Transverse colon (tissue), 4 donors: ENCODE measurements around the gene CABLES2.

Experiments
- EP300 ChIP-seq: sonication (generic); formaldehyde crosslinking; IDR thresholded peaks from one replicate; pipeline ENCODE4 v1.6.1; 2017; ENCODE audit warnings: antibody characterized with exemption, low read depth
- POLR2A ChIP-seq: fragments of 450-650 bp; IDR thresholded peaks from one replicate; pipeline ENCODE4 v1.6.1; 2016; ENCODE audit warnings: antibody characterized with exemption, mild to moderate bottlenecking, moderate library complexity
- POLR2AphosphoS5 ChIP-seq, 3 donors: sonication (generic); formaldehyde crosslinking; IDR thresholded peaks; one replicate each; pipeline ENCODE4 v1.6.1; 2016; ENCODE audit warnings: antibody characterized with exemption in 3 of 3
- TF ChIP-seq, protein P1 (sequence below), 5 experiments: fragments of 200-600 bp in 3 of 5; fragments of 450-650 bp in 2 of 5; sonication (generic) in 3 of 5; IDR thresholded peaks; 1 replicate in 2 of 5; 2 replicates in 3 of 5; pipeline ENCODE4 v1.5.1; 2016 to 2017; ENCODE audit warnings: antibody characterized with exemption in 5 of 5, inconsistent platforms in 3 of 5, mild to moderate bottlenecking in 2 of 5, moderate library complexity in 1 of 5

DNA sequence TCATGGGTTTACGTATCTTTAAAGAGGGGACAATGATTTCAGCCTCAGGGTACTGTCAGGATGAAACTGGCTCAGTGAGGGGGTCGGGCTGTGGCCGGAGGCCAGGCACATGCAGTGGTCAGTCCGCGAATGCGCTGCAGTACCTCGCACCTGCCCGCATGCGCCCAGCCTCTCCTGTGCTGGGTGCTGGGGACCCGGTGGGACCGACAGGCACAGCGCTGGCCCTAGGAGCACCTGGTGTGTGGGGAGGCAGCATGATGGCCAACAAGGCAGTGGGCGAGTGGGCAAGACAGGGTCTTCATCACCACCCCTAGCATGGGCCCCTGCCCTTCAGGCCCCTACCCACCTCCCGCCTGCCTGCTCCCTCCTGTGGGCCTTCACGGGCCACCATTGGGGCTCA, 970 bp upstream of the CABLES2 start:
- TF ChIP-seq, protein P1, sequence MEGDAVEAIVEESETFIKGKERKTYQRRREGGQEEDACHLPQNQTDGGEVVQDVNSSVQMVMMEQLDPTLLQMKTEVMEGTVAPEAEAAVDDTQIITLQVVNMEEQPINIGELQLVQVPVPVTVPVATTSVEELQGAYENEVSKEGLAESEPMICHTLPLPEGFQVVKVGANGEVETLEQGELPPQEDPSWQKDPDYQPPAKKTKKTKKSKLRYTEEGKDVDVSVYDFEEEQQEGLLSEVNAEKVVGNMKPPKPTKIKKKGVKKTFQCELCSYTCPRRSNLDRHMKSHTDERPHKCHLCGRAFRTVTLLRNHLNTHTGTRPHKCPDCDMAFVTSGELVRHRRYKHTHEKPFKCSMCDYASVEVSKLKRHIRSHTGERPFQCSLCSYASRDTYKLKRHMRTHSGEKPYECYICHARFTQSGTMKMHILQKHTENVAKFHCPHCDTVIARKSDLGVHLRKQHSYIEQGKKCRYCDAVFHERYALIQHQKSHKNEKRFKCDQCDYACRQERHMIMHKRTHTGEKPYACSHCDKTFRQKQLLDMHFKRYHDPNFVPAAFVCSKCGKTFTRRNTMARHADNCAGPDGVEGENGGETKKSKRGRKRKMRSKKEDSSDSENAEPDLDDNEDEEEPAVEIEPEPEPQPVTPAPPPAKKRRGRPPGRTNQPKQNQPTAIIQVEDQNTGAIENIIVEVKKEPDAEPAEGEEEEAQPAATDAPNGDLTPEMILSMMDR (IDR thresholded peaks at IDR 0.05): no peak
- TF ChIP-seq POLR2A (no peak), EP300 (no peak), POLR2AphosphoS5 (IDR thresholded peaks at IDR 0.05) (no peak)
